Activated naive CD8-positive, alpha-beta T cell treated with anti-CD3 and anti-CD28 coated beads, Interleukin-2, amount 10 ng/mL, durations not matched to agents 7 days and 5 days (primary cell): Measurements from ENCODE around the gene SSC5D. TPM values are rescaled to one million over a fixed set of nuclear protein-coding genes. Genes with fewer than 3 reads are reported as not detected.

Experiments
- ATAC-seq: fragments of 150-1000 bp; cut with Tn5 transposase; one replicate; pipeline ENCODE4 v1.10.0; 2021; ENCODE audit warnings: low read depth, moderate library complexity
- POLR2A ChIA-PET: fragments of 350-600 bp; sonication (Branson Sonifier 250); formaldehyde crosslinking; loops from one replicate; lab custom pipeline; 2021; ENCODE audit warnings: antibody characterized with exemption; lab: Charles Lee
- DNase-seq: peaks from one replicate; pipeline ENCODE4 v3.0.0; 2021
- H3K27ac Mint-ChIP-seq: one replicate; pipeline ENCODE4 v1.8.0; 2022; ENCODE audit warnings: mild to moderate bottlenecking, mixed read lengths
- H3K27me3 Mint-ChIP-seq: one replicate; pipeline ENCODE4 v1.8.0; 2022; ENCODE audit warnings: mild to moderate bottlenecking, moderate library complexity, mixed read lengths
- H3K36me3 Mint-ChIP-seq: one replicate; pipeline ENCODE4 v1.8.0; 2021; ENCODE audit warnings: mild to moderate bottlenecking, mixed read lengths
- H3K4me1 Mint-ChIP-seq: one replicate; pipeline ENCODE4 v1.8.0; 2021; ENCODE audit warnings: mixed read lengths
- H3K4me3 Mint-ChIP-seq: one replicate; pipeline ENCODE4 v1.8.0; 2022; ENCODE audit warnings: mild to moderate bottlenecking, moderate library complexity, mixed read lengths
- H3K9me3 Mint-ChIP-seq: one replicate; pipeline ENCODE4 v1.8.0; 2021; ENCODE audit warnings: mixed read lengths
- total RNA-seq, 2 experiments: library from RNA; stranded (reverse); gene quantifications; one replicate each; pipeline ENCODE4 v1.2.3, GENCODE V29; 2021

The SSC5D gene
- total RNA-seq, 2 experiments from 2014 or later = 0.86 to 1.1 TPM

DNA sequence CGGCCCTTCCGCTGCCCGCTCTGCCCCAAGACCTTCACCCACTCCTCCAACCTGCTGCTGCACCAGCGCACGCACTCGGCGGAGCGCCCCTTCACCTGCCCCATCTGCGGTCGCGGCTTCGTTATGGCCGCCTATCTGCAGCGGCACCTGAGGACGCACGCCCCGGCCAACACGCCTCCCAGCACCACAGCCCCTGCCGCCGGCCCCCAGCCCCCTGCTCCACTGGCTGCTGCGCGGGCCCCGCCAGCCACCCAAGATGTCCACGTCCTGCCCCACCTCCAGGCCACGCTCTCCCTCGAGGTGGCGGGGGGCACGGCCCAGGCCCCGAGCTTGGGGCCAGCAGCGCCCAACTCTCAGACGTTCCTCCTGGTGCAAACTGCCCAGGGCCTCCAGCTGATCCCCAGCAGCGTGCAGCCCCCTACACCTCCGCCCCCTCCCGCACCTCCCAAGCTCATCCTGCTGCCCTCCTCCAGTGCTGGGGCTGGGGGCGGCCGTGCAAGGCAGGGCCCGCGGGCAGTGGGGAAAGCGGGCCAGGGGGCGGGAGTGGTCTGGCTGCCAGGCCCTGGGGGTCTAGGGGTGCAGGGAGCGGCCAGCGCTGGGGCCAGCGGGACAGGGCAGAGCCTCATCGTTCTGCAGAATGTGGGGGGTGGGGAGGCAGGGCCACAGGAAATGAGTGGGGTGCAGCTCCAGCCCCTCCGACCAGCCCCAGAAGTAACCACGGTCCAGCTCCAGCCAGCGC is 5.1 kb upstream of the SSC5D start:
- Mint-ChIP-seq H3K36me3 (peaks cover 3% of the 10 kb centered on the region), H3K27me3 (no peaks in the 10 kb centered on the region), H3K4me3 (no peak overlapping the region), H3K27ac (no peak overlapping the region), H3K4me1 (peaks cover 14% of the 10 kb centered on the region), H3K9me3 (no peaks in the 10 kb centered on the region)
- no peak for ATAC-seq
- POLR2A ChIA-PET = interaction anchor here (2.5 kb wide), 1 partner anchor 76 kb away, joined by 8 read pairs; the partner anchor contains the start of gene UBE2S
- DNase-seq = no peak

DNA sequence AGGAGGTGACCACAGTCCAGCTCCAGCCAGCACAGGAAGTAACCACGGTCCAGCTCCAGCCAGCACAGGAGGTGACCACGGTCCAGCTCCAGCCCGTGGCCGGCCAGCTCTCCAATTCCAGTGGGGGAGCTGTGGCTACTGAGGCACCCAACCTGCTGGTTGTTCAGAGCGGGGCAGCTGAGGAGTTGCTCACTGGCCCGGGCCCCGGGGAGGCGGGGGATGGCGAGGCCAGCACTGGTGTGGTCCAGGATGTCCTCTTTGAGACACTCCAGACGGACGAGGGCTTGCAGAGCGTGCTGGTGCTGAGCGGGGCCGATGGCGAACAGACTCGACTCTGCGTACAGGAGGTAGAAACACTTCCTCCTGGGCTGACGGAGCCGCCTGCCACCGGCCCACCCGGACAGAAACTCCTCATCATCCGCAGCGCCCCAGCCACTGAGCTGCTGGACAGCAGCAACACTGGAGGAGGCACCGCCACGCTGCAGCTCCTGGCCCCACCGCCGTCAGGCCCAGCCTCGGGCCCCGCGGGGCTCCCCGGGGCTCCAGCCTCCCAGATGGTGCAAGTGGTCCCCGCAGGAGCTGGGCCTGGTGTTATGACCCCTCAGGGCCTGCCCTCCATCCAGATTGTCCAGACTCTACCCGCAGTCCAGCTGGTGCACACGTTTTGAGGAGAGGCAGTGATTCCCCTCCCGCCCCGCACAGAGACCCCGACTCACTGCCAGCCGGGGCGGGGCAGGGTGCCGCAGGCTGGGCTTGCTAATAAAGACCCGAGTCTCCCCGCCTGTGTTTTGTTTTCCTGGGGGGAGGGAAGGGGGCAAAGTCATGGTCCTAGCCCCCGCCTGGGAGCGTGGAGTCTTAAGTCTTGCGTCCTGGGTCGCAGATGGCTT is 4.3 kb upstream of the SSC5D start:
- POLR2A ChIA-PET = interaction anchor here (0.7 to 2.5 kb wide), 5 partner anchors 8 to 77 kb away, joined by 3 to 21 read pairs (median 6); partner anchors contain the start of genes UBE2S and ZNF628
- Mint-ChIP-seq H3K9me3 (no peaks in the 10 kb centered on the region), H3K4me1 (peaks cover 9% of the 10 kb centered on the region), H3K27me3 (peaks cover 2% of the 10 kb centered on the region), H3K27ac (no peak overlapping the region), H3K36me3 (peaks cover 3% of the 10 kb centered on the region), H3K4me3 (peak overlapping the region; percentile 83)
- ATAC-seq (no peak), DNase-seq (no peak)

DNA sequence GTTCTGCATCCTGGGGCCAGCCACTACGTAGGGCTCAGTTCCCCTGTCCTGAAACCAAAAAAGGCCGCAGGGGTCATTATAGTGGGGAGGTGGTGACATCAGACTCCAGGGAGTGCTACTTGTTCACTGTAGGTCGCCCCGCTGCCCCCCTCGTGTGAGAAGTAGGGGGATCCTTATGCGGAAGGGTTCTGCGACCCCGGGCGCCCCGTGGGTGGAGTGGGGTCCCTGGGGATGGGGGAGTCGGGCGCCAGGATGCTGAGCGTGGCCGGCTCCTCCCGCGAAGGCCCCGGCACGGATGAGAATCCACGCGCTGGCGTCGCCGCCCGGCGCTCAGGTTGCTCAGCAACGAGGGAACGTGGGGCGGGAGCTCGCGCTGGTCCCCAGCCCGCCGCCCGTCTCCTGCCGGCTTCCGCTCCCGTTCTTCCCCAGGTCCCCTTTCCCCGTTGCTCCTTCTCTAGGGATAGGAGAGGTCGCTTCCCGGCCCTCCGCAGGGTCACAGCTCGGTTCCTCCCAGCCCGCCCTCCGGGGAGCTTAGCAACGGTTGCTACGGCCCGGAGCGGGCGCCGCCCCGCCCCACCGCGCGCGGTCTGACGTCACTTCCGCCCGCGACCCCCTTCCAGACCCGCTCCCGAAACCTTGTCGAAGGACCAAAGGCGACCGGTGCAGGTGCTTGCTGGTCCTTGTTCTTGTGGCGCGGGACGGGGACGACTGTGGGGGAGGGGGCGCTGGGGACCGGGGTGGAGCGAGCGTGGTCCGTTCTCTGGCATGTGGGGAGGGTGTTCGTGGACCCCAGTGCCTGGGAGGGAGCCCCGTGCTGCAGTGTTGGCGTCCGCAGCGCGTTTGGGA is 3.4 kb upstream of the SSC5D start, which contains the start of gene NAT14:
NAT14 (plus strand) TSS at position 596 of the 846 bp plus-strand sequence. CDS start 521 bp downstream, outside the sequence.
- H3K4me3 Mint-ChIP-seq = peak within 1 kb of the TSS; percentile 83
- DNase-seq = peak; percentile 85
- H3K36me3 Mint-ChIP-seq = peaks cover 1% of the 10 kb centered on the region
- no peaks in the 10 kb centered on the region for H3K9me3 Mint-ChIP-seq
- peaks cover 2% of the 10 kb centered on the region for H3K27me3 Mint-ChIP-seq
- H3K27ac Mint-ChIP-seq = peak within 1 kb of the TSS; percentile 80
- POLR2A ChIA-PET = interaction anchor here (0.6 to 2.5 kb wide), 10 partner anchors 9 to 226 kb away, joined by 3 to 21 read pairs (median 4); partner anchors contain the start of genes KMT5C, PPP6R1, U2AF2 and UBE2S
- peak; percentile 65 for ATAC-seq
- peaks cover 6% of the 10 kb centered on the region for H3K4me1 Mint-ChIP-seq

DNA sequence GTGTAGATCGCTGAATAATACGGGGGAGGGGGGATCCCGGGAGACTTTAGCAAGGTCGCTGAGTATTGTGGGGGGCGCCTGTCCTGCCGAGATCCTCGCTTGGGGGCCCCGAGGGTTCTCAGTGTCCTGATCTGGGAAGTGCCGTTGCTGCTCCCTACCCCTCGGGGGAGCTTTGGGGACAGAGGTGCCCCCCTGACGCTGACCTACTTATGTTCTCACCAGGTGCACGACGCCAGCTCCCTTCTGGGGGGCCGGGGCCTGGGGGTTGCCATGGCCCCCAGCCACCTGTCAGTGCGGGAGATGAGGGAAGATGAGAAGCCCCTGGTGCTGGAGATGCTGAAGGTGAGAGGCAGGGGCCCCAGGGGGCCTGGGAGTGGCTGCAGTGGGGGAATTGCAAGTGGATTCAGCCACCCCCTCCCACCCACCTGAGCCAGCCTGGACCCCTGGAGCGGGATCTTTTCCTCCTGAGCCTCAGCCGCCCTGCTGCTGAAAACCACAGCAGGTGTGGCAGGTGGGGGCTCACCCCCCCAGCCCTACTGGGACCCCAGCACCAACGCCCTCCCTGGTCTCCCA is 2.7 kb upstream of the SSC5D start:
- POLR2A ChIA-PET = interaction anchor here (0.6 to 2.5 kb wide), 9 partner anchors 9 to 226 kb away, joined by 3 to 21 read pairs (median 3); partner anchors contain the start of genes KMT5C, PPP6R1, U2AF2 and UBE2S
- no peak for DNase-seq
- ATAC-seq = no peak

DNA sequence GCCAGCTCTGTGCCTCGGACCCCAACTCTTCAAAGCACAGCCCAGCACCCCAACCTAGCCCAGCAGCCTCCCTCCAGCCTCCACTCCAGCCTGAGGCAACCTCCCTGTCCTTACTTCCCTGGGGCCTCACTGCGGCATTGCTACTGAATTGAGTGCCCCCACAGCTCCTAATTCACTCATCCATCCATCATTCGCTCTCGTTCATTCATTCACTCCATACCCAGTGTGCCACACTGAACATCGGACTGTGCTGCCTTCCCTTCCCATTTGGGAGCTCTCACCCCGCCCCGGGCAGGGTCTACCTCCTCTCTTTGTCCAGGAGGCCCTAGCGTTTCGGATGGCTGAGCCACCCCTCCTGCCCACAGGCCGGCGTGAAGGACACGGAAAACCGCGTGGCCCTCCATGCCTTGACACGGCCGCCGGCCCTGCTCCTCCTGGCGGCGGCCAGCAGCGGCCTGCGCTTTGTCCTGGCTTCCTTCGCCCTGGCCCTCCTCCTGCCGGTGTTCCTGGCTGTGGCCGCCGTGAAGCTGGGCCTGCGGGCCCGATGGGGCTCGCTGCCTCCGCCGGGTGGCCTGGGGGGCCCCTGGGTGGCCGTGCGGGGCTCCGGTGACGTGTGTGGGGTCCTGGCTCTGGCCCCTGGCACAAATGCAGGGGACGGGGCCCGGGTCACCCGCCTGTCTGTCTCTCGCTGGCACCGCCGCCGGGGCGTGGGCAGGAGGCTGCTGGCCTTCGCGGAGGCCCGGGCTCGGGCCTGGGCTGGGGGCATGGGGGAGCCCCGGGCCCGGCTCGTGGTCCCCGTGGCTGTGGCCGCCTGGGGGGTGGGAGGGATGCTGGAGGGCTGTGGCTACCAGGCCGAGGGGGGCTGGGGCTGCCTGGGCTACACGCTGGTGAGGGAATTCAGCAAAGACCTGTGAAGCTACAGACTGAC is 1.9 kb upstream of the SSC5D start:
- DNase-seq = no peak
- H3K4me1 Mint-ChIP-seq = peaks cover 4% of the 10 kb centered on the region
- POLR2A ChIA-PET = interaction anchor here (0.8 to 2.5 kb wide), 8 partner anchors 10 to 227 kb away, joined by 3 to 21 read pairs (median 4); partner anchors contain the start of genes ISOC2, KMT5C, PPP6R1 and UBE2S
- H3K36me3 Mint-ChIP-seq = no peaks in the 10 kb centered on the region
- peaks cover 2% of the 10 kb centered on the region for H3K27me3 Mint-ChIP-seq
- peak overlapping the region; percentile 83 for H3K4me3 Mint-ChIP-seq
- no peak for ATAC-seq
- H3K27ac Mint-ChIP-seq = peak overlapping the region; percentile 80
- no peaks in the 10 kb centered on the region for H3K9me3 Mint-ChIP-seq

More for the DNA sequence above, 2.7 kb upstream of the SSC5D start:
- H3K27ac Mint-ChIP-seq = peak overlapping the region; percentile 80
- peak overlapping the region; percentile 83 for H3K4me3 Mint-ChIP-seq
- peaks cover 4% of the 10 kb centered on the region for H3K4me1 Mint-ChIP-seq
- no peaks in the 10 kb centered on the region for H3K9me3 Mint-ChIP-seq
- H3K27me3 Mint-ChIP-seq = peaks cover 2% of the 10 kb centered on the region
- H3K36me3 Mint-ChIP-seq = no peaks in the 10 kb centered on the region

DNA sequence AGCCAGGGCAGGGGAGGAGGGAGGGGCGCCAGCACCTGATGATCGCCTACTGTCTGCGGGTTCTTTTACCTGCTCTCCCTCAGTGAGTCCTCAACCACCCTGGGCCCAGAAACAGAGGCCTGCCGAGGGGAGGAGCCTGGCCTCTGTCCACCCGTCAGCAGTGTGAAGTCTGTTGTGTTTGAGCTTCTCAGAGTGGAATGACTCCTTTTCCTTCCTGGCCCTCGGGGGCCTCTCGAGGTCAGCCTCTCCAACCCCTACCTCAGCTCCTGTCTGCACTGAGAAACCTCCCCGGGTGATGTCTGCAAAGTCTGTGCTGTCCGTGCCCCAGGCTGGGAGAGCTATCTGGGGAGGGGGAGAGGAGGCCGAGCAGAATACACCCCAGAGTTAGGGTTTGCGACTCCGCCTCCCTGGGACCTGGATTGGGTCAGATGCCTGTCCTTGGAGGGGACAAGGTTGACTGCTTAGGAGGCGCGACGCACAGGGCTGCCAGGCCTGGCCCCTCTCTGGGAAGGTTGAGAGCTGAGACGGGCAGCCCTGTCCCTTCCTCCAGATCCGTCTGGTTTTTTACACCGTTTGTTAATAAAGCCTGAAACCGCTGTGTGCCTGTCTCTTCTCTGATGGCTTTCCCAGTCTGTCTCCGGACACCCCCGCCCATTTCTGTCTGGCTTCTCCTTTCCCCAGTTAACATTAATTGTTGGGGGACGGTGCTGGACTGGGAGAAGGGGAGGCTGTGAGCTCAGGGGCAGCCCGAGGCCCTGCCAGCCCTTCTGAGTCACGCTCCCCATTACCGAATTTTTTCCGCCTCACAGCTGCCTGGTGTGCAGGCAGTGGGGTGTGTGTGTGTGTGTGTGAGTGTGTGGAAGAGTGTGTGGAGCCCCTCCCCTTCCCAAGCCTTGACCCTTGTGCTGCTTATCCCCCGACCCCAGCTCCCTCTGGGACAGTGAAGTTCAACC is 989 bp upstream of the SSC5D start:
- POLR2A ChIA-PET = interaction anchor here (0.8 to 1.8 kb wide), 2 partner anchors 11 to 25 kb away, joined by 3 to 10 read pairs; partner anchors contain the start of genes ISOC2 and ZNF628

DNA sequence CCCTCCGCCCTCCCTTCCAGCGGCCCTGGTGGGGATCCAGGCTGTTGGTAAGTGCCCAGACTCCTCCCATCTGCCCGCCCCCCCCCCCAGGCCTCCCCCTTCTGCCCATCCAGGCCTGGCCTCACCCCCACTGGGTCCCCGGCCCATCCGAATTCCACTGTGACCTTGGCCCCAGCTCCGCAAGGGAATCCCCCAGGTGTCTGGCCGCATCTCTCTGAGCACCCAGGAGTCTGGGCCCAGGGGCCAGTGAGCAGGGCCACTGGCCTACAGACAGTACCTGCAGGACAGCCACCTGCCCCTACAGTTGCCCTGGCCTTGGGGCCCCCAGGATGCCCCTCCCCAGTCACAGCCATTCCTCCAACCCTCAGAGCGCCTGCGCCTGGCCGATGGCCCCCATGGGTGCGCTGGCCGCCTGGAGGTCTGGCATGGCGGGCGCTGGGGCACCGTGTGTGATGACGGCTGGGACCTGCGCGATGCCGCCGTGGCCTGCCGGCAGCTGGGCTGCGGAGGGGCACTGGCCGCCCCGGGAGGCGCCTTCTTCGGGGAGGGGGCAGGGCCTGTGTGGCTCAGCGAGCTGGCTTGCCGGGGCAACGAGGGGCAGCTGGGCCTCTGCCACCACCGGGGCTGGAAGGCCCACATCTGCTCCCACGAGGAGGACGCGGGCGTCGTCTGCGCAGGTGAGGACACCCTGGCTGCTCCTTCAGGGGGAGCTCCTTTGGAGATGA is 912 bp downstream of the SSC5D start:
- DNase-seq (no peak), ATAC-seq (no peak)
- POLR2A ChIA-PET = no interaction called here
- Mint-ChIP-seq H3K27ac (no peak overlapping the region), H3K27me3 (peaks cover 7% of the 10 kb centered on the region), H3K4me3 (no peak overlapping the region), H3K4me1 (peaks cover 4% of the 10 kb centered on the region), H3K9me3 (no peaks in the 10 kb centered on the region), H3K36me3 (no peaks in the 10 kb centered on the region)

More for the DNA sequence above, 989 bp upstream of the SSC5D start:
- H3K4me1 Mint-ChIP-seq = peaks cover 4% of the 10 kb centered on the region
- no peak for ATAC-seq
- H3K4me3 Mint-ChIP-seq = no peak overlapping the region
- DNase-seq = no peak
- no peaks in the 10 kb centered on the region for H3K36me3 Mint-ChIP-seq
- no peaks in the 10 kb centered on the region for H3K9me3 Mint-ChIP-seq
- H3K27me3 Mint-ChIP-seq = peaks cover 6% of the 10 kb centered on the region
- H3K27ac Mint-ChIP-seq = peak overlapping the region; percentile 30

DNA sequence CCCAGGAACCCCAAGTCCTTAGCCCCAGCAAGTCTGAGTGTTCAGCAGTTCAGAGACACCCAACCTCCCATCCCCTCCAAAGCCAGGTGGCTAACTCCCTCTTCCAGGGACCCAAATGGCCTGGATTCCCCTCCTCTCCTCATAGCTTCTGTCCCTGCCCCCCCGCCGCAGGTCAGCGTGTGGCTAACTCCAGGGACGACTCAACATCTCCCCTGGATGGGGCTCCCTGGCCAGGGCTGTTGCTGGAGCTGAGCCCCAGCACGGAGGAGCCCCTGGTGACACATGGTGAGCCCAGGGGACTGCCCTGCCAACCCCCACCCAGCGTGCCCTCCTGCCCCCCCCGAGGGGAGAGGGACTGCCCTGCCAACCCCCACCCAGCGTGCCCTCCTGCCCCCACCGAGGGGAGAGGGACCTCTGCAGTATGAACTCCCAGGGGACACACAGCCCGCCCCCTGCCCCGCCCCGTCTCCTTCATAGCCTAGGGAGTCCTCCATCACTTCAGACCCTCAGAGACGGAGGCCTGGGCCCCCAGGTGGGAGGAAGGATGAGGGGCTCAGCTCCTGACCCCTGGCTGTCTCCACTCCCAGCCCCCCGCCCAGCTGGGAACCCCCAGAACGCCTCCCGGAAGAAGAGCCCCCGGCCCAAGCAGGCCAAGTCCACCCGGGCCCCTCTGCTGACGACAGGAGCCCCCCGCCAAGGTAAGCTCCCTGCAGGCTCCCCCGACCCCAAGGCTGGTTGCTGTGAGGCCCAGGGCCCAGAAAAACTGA is 1.7 kb downstream of the SSC5D start:
- Mint-ChIP-seq H3K27ac (no peak overlapping the region), H3K9me3 (no peaks in the 10 kb centered on the region), H3K36me3 (no peaks in the 10 kb centered on the region), H3K27me3 (peaks cover 8% of the 10 kb centered on the region), H3K4me1 (peaks cover 4% of the 10 kb centered on the region), H3K4me3 (no peak overlapping the region)
- ATAC-seq = no peak
- DNase-seq = no peak
- POLR2A ChIA-PET = interaction anchor here (0.5 kb wide), 1 partner anchor 115 kb away, joined by 3 read pairs; no protein-coding TSS in a partner anchor

DNA sequence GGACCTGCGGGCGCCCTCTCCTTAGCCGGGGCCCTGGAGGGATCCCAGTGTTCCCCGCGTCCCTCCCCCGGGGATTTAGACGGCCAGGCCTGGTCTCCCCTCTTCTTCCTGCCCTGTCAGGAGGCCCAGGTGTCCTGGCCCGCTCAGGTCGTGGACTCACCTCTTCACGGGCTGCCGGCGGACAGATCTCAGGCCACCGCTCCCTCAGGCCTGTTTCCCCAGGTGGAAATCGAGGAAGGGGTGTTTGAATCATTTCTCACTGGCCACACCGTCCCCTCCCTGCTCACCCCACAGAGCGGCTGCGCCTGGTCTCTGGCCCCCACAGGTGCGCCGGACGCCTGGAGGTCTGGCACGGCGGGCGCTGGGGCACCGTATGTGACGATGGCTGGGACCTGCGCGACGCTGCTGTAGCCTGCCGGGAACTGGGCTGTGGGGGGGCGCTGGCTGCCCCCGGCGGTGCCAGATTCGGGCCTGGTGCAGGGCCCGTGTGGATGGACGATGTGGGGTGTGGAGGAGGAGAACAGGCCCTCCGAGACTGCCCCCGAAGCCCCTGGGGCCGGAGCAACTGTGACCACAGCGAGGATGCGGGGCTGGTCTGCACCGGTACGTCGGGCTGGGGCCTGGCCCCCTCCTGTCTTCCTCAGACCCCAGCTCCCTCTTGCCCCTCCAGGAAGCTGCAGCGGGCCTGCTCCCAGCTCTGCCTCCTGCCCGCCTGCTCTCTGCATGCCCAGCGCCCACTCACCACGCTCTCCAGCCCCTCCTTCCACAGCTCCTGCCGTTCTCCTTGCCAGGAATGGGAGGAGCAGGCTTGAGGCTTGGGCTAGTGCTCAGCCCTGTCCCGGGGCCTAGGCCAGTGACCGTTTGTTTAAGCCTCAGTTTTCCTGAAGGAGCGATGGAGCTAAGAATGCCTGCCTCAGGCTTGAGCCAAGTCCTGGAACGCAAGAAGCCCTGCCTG is 2.5 kb downstream of the SSC5D start:
- DNase-seq = no peak
- Mint-ChIP-seq H3K27ac (no peak overlapping the region), H3K27me3 (peaks cover 8% of the 10 kb centered on the region), H3K9me3 (no peaks in the 10 kb centered on the region), H3K4me1 (peaks cover 4% of the 10 kb centered on the region), H3K4me3 (no peak overlapping the region), H3K36me3 (no peaks in the 10 kb centered on the region)
- ATAC-seq = no peak
- POLR2A ChIA-PET = interaction anchor here (0.5 to 1.1 kb wide), 2 partner anchors 15 to 114 kb away, joined by 3 read pairs; partner anchors contain the start of gene ZNF628
